PC-3 (cell line): Measurements from ENCODE around the gene RASAL2. TPM values are rescaled to one million over a fixed set of nuclear protein-coding genes. Genes with fewer than 3 reads are reported as not detected.

Source experiments
- ATAC-seq: fragments of 200-7000 bp; cut with Tn5 transposase; 2 replicates; pipeline ENCODE4 v1.9.1; 2020; ENCODE audit warnings: mild to moderate bottlenecking, moderate library complexity
- BruUV-seq: library from RNA; stranded (reverse); fragments of 400-500 nt; replicated peaks from 2 replicates; lab custom pipeline; 2021; lab: Mats Ljungman, UMichigan
- CTCF ChIA-PET: fragments of 300-600 bp; sonication (Branson Sonifier 250); formaldehyde crosslinking; loops from one replicate; lab custom pipeline; 2022; ENCODE audit warnings: antibody characterized with exemption; lab: Charles Lee
- POLR2A ChIA-PET: fragments of 300-600 bp; sonication (Branson Sonifier 250); formaldehyde crosslinking; loops from one replicate; lab custom pipeline; 2022; ENCODE audit warnings: antibody characterized with exemption; ENCODE audit not compliant: unreplicated experiment; lab: Charles Lee
- DNase-seq: peaks from one replicate; pipeline ENCODE4 v3.0.0-alpha.2; 2015
- H2AFZ ChIP-seq: fragments of 300-600 bp; sonication (generic); 2 replicates; pipeline ENCODE4 v1.6.0; 2016; ENCODE audit warnings: antibody characterized with exemption, low read length
- H3F3A ChIP-seq: fragments of 300-600 bp; sonication (generic); one replicate; pipeline ENCODE4 v1.6.0; 2017; ENCODE audit warnings: antibody characterized with exemption, low read length, control low read depth, mild to moderate bottlenecking; ENCODE audit not compliant: unreplicated experiment
- H3K27ac ChIP-seq: fragments of 300-600 bp; sonication (generic); 2 replicates; pipeline ENCODE4 v1.5.1; 2016; ENCODE audit warnings: mild to moderate bottlenecking, low read length
- H3K27me3 ChIP-seq: fragments of 300-600 bp; sonication (generic); 2 replicates; pipeline ENCODE4 v1.6.1; 2016; ENCODE audit warnings: low read length, mixed read lengths
- H3K36me3 ChIP-seq: fragments of 300-600 bp; sonication (generic); 2 replicates; pipeline ENCODE4 v1.6.1; 2016; ENCODE audit warnings: low read depth, mixed run types, low read length, mixed read lengths
- H3K4me1 ChIP-seq: fragments of 300-600 bp; sonication (generic); 2 replicates; pipeline ENCODE4 v1.5.1; 2016; ENCODE audit warnings: low read length; ENCODE audit not compliant: insufficient read depth
- H3K4me2 ChIP-seq: fragments of 300-600 bp; sonication (generic); 2 replicates; pipeline ENCODE4 v1.6.0; 2016; ENCODE audit warnings: low read length
- H3K4me3 ChIP-seq: fragments of 300-600 bp; sonication (generic); 2 replicates; pipeline ENCODE4 v1.5.1; 2016; ENCODE audit warnings: mild to moderate bottlenecking, low read length, mixed read lengths
- H3K79me2 ChIP-seq: fragments of 300-600 bp; sonication (generic); 2 replicates; pipeline ENCODE4 v1.6.1; 2017; ENCODE audit warnings: low read length, mixed read lengths
- H3K9ac ChIP-seq: fragments of 300-600 bp; sonication (generic); 2 replicates; pipeline ENCODE4 v1.6.0; 2016; ENCODE audit warnings: mild to moderate bottlenecking, low read length
- H3K9me2 ChIP-seq: fragments of 300-600 bp; sonication (generic); replicated peaks from 2 replicates; pipeline ENCODE4 v1.6.1; 2016; ENCODE audit warnings: mixed run types, low read length, mixed read lengths
- H3K9me3 ChIP-seq: fragments of 300-600 bp; sonication (generic); 2 replicates; pipeline ENCODE4 v1.6.1; 2016; ENCODE audit warnings: low read length, mixed read lengths
- H4K20me1 ChIP-seq: fragments of 300-600 bp; sonication (generic); 2 replicates; pipeline ENCODE4 v1.6.1; 2016; ENCODE audit warnings: low read length, mixed read lengths
- CTCF ChIP-seq: fragments of 300-600 bp; sonication (generic); conservative IDR thresholded peaks from 2 replicates; pipeline ENCODE4 v1.5.1; 2017; ENCODE audit warnings: antibody characterized with exemption, low read depth, mild to moderate bottlenecking, low read length
- EZH2 ChIP-seq: fragments of 300-600 bp; sonication (generic); IDR thresholded peaks from one replicate; pipeline ENCODE4 v1.6.1; 2017; ENCODE audit warnings: antibody characterized with exemption, mild to moderate bottlenecking, low read length; ENCODE audit not compliant: unreplicated experiment
- EZH2phosphoT487 ChIP-seq: fragments of 300-600 bp; sonication (generic); IDR thresholded peaks from 2 replicates; pipeline ENCODE4 v1.6.1; 2018; ENCODE audit warnings: mild to moderate bottlenecking, antibody characterized with exemption, low read length, borderline replicate concordance
- intact Hi-C: fragments of 100-400 bp; cut with micrococcal nuclease; formaldehyde crosslinking; loops from 2 replicates; pipeline ENCODE4 v1.9.0; 2023
- total RNA-seq: library from RNA; depleted of rRNA; stranded (reverse); fragments of >200 nt; gene quantifications from 2 replicates; pipeline ENCODE4 v1.2.3, GENCODE V29; 2014

RASAL2 gene
- total RNA-seq, 1 experiment from 2014 or later, result 7.9 TPM

- Histone ChIP-seq H2AFZ (no peak overlapping the region), H3K4me2 (no peak overlapping the region), H3K9me2 (no peaks in the 10 kb centered on the region), H3K9me3 (no peaks in the 10 kb centered on the region), H3K27ac (no peak overlapping the region), H3K27me3 (no peaks in the 10 kb centered on the region), H3K9ac (no peak overlapping the region), H4K20me1 (no peaks in the 10 kb centered on the region), H3K4me1 (no peaks in the 10 kb centered on the region), H3K36me3 (no peaks in the 10 kb centered on the region), H3K79me2 (no peaks in the 10 kb centered on the region), H3F3A (no peaks in the 10 kb centered on the region), H3K4me3 (no peak overlapping the region)
- CTCF ChIA-PET, result no interaction called here
- DNase-seq, result no peak
- intact Hi-C loops, result no loop called here
- POLR2A ChIA-PET, result no interaction called here
- no peak for ATAC-seq
- BruUV-seq, result no TSS peak
- TF ChIP-seq EZH2phosphoT487, result no peak
- no peak for TF ChIP-seq EZH2
- no peak for TF ChIP-seq CTCF
Measured at GRCh38 chr1:178407655-178408054, 313.8 kb downstream of the RASAL2 start.

GRCh38 chr1:178408871-178409270 is 315.0 kb downstream of the RASAL2 start:
- Histone ChIP-seq H4K20me1 (no peaks in the 10 kb centered on the region), H3K4me3 (no peak overlapping the region), H3K27me3 (no peaks in the 10 kb centered on the region), H3K9ac (no peak overlapping the region), H3K9me3 (no peaks in the 10 kb centered on the region), H3K36me3 (no peaks in the 10 kb centered on the region), H2AFZ (no peak overlapping the region), H3F3A (no peaks in the 10 kb centered on the region), H3K9me2 (no peaks in the 10 kb centered on the region), H3K79me2 (no peaks in the 10 kb centered on the region), H3K4me2 (no peak overlapping the region), H3K4me1 (no peaks in the 10 kb centered on the region), H3K27ac (no peak overlapping the region)
- DNase-seq (peak; percentile 7), ATAC-seq (no peak)
- ChIA-PET CTCF (no interaction called here), POLR2A (no interaction called here)
- BruUV-seq, result no TSS peak
- intact Hi-C loops, result no loop called here
- TF ChIP-seq EZH2phosphoT487 (no peak), CTCF (no peak), EZH2 (no peak)

- no TSS peak for BruUV-seq
- no peak for TF ChIP-seq EZH2
- TF ChIP-seq CTCF, result no peak
- no peak for TF ChIP-seq EZH2phosphoT487
- no peaks in the 10 kb centered on the region for H3K4me1 ChIP-seq
- H3K79me2 ChIP-seq, result no peaks in the 10 kb centered on the region
- H3K4me2 ChIP-seq, result no peak overlapping the region
- H3K9me3 ChIP-seq, result no peaks in the 10 kb centered on the region
- H2AFZ ChIP-seq, result no peak overlapping the region
- H3F3A ChIP-seq, result no peaks in the 10 kb centered on the region
- ChIA-PET POLR2A (no interaction called here), CTCF (no interaction called here)
- intact Hi-C loops, result no loop called here
- ATAC-seq (no peak), DNase-seq (no peak)
- H3K4me3 ChIP-seq, result no peak overlapping the region
- H4K20me1 ChIP-seq, result no peaks in the 10 kb centered on the region
- no peaks in the 10 kb centered on the region for H3K9me2 ChIP-seq
- no peaks in the 10 kb centered on the region for H3K36me3 ChIP-seq
- H3K27me3 ChIP-seq, result no peaks in the 10 kb centered on the region
- H3K9ac ChIP-seq, result no peak overlapping the region
- H3K27ac ChIP-seq, result no peak overlapping the region
Measured at GRCh38 chr1:178409541-178409940, 315.6 kb downstream of the RASAL2 start.
